Peyer's patch (tissue), 4 donors: ENCODE measurements around the gene METTL16.

Source experiments
- POLR2A ChIP-seq, 2 donors: fragments of 450-650 bp; IDR thresholded peaks; one replicate each; pipeline ENCODE4 v1.5.1; 2017; ENCODE audit warnings: antibody characterized with exemption in 2 of 2, mild to moderate bottlenecking in 2 of 2, moderate library complexity in 2 of 2
- TF ChIP-seq, protein P1 (sequence below), 6 experiments: fragments of 450-650 bp in 4 of 6; fragments of 200-600 bp in 2 of 6; sonication (generic) in 1 of 6; IDR thresholded peaks; one replicate each; pipeline ENCODE4 v1.5.1; 2017 to 2019; ENCODE audit warnings: antibody characterized with exemption in 6 of 6, mild to moderate bottlenecking in 3 of 6, moderate library complexity in 1 of 6

GRCh38 chr17:2421315-2422147 is 90.2 kb downstream of the METTL16 start:
- TF ChIP-seq, protein P1, sequence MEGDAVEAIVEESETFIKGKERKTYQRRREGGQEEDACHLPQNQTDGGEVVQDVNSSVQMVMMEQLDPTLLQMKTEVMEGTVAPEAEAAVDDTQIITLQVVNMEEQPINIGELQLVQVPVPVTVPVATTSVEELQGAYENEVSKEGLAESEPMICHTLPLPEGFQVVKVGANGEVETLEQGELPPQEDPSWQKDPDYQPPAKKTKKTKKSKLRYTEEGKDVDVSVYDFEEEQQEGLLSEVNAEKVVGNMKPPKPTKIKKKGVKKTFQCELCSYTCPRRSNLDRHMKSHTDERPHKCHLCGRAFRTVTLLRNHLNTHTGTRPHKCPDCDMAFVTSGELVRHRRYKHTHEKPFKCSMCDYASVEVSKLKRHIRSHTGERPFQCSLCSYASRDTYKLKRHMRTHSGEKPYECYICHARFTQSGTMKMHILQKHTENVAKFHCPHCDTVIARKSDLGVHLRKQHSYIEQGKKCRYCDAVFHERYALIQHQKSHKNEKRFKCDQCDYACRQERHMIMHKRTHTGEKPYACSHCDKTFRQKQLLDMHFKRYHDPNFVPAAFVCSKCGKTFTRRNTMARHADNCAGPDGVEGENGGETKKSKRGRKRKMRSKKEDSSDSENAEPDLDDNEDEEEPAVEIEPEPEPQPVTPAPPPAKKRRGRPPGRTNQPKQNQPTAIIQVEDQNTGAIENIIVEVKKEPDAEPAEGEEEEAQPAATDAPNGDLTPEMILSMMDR (IDR thresholded peaks at IDR 0.05), result peak in 3 of 6 experiments; percentile 12 to 28 (median 18)
- no peak for TF ChIP-seq POLR2A (IDR thresholded peaks at IDR 0.05)
